ENCODE measurements around the gene WDR62. TPM values are rescaled to one million over a fixed set of nuclear protein-coding genes. Genes with fewer than 3 reads are reported as not detected.

The WDR62 gene
- total RNA-seq, 2 donors from 2014 or later = 0.26 to 0.33 TPM

DNA sequence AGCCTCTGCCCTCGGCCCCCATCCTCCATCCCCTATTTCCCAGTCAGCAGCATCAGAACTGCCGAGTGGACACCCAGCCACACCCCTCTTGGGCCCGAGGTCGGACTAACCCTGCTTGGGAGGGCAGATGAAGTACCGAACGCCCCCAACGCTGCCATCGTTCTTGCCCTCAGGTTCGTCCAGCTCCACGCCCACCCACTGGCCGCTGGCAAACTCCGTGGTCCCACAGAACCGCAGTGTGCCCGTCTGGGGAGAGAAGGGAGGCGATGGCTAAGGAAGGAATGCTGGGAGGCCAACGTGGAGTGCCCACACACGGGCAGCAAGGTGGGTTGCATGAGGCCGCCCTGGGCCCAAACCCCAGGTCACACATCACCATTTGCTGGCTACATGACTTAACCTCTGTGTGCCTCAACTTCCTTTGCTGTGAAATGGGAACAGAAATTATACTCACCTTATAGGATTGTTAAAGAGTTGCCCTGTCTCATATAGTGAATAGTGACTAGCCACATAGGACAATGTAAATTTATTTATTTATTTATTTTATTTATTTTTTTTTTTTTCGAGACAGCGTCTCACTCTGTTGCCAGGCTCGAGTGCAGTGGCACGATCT is 35.5 kb upstream of the WDR62 start:
- 86 to 94% methylated on average over 20 to 22 of the region's 22 CpGs for WGBS, 2 donors

DNA sequence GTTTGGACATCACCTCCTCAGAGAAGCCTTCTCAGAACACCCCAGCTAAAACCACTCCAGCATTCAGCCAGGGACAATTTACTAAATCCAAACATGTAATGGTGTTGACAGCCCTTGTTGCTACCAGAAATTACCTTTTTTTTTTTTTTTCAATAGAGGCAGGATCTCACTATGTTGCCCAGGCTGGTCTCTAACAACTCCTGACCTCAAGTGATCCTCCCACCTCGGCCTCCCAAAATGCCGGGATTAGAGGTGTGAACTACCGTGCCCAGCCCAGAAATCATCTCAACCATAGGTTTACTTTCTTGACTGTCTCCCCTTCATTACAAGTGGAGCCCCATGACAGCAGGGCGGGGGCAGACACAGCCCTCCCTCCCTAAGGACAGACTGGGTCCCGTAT is 31.3 kb upstream of the WDR62 start:
- intact Hi-C loops (cut with DNase I) = no loop called here
- H3K27ac ChIP-seq = no peak overlapping the region
- no peaks in the 10 kb centered on the region for H3K9me3 ChIP-seq
- WGBS, 2 donors = 91 to 98% methylated on average over 4 to 5 of the region's 5 CpGs
- TF ChIP-seq, protein P1, sequence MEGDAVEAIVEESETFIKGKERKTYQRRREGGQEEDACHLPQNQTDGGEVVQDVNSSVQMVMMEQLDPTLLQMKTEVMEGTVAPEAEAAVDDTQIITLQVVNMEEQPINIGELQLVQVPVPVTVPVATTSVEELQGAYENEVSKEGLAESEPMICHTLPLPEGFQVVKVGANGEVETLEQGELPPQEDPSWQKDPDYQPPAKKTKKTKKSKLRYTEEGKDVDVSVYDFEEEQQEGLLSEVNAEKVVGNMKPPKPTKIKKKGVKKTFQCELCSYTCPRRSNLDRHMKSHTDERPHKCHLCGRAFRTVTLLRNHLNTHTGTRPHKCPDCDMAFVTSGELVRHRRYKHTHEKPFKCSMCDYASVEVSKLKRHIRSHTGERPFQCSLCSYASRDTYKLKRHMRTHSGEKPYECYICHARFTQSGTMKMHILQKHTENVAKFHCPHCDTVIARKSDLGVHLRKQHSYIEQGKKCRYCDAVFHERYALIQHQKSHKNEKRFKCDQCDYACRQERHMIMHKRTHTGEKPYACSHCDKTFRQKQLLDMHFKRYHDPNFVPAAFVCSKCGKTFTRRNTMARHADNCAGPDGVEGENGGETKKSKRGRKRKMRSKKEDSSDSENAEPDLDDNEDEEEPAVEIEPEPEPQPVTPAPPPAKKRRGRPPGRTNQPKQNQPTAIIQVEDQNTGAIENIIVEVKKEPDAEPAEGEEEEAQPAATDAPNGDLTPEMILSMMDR (IDR thresholded peaks at IDR 0.05) = no peak
- TF ChIP-seq POLR2A (IDR thresholded peaks at IDR 0.05) = no peak
- no peak overlapping the region for H3K4me3 ChIP-seq
- no peaks in the 10 kb centered on the region for H3K36me3 ChIP-seq (replicated peaks in 1 of 2; ENCODE audit: insufficient read depth in 1 of 2, low read depth in 2 of 2)
- no peaks in the 10 kb centered on the region for H3K4me1 ChIP-seq
- DNase-seq (no peak), ATAC-seq (no peak)
- H3K27me3 ChIP-seq = no peaks in the 10 kb centered on the region

More for the DNA sequence above, 35.5 kb upstream of the WDR62 start:
- intact Hi-C loops (cut with DNase I) = no loop called here
- Histone ChIP-seq H3K27ac (no peak overlapping the region), H3K4me1 (peaks cover 4% of the 10 kb centered on the region), H3K4me3 (no peak overlapping the region), H3K27me3 (no peaks in the 10 kb centered on the region), H3K36me3 (replicated peaks in 1 of 2; ENCODE audit: insufficient read depth in 1 of 2, low read depth in 2 of 2) (no peaks in the 10 kb centered on the region), H3K9me3 (no peaks in the 10 kb centered on the region)
- no peak for ATAC-seq
- DNase-seq = no peak
- TF ChIP-seq, protein P1 (IDR thresholded peaks at IDR 0.05) = no peak
- no peak for TF ChIP-seq POLR2A (IDR thresholded peaks at IDR 0.05)

DNA sequence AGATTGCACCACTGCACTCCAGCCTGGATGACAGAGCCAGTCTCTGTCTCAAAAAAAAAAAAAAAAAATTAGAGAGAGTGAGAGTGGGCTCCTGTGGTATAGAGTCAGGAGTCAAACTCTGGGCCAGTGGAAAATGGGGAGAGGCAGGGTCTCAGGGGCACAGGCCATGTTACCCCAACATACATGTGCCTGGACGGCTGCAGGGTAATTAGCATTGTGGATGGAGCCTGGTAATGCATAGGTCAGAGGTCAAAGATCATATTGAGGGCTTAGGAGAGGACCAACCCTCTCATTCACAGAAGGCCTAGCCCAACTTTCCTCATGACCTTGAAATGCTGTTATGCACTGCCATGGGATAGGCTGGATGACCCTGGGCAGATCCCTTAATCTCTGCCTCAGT is 29.2 kb upstream of the WDR62 start:
- ATAC-seq (no peak), DNase-seq (no peak)
- H3K9me3 ChIP-seq = no peaks in the 10 kb centered on the region
- H3K27ac ChIP-seq = no peak overlapping the region
- no peak overlapping the region for H3K4me3 ChIP-seq
- no peaks in the 10 kb centered on the region for H3K36me3 ChIP-seq (replicated peaks in 1 of 2; ENCODE audit: insufficient read depth in 1 of 2, low read depth in 2 of 2)
- no peak for TF ChIP-seq POLR2A (IDR thresholded peaks at IDR 0.05)
- no peaks in the 10 kb centered on the region for H3K27me3 ChIP-seq
- 80 to 83% methylated on average over 1 of the region's 1 CpG for WGBS, 2 donors
- no peaks in the 10 kb centered on the region for H3K4me1 ChIP-seq
- intact Hi-C loops (cut with DNase I) = no loop called here

DNA sequence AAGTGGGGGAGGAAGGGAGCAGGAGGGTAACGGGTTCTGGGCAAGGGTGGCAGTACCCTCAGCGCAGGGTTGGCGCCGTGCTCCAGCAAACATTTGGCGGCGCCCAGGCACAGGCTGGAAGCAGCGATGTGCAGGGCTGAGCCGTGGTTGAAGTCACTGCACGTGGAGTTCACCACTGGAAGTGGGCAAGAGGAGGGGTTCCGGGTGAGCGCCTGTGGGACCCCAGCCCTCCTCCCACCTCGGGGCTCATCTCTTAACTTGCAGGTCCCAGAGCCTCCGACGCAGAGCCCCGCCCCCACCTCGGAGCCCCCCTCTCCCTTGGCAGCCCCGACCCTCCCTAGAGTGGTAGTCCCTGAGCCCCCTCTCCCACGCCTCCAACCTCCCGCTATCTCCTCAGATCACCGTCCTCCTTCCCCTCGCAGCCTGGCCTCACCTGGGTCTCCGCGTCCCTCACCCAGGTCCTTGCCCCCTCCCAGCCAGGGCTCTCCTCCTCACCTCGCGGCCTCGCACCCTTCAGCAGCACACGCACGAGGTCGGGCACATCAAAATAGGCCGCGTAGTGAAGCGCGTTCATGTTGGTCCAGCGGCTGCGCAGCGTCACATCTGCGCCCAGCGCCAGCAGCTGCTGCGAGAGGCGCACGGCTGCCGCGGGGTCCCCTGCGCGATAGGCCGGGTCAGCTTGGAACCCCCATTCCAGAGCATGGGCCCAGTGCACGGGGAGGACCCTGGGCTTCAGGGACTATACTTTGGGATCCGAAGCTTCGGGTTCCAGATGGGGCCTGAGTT is 28.4 kb upstream of the WDR62 start:
- H3K27me3 ChIP-seq = no peaks in the 10 kb centered on the region
- H3K9me3 ChIP-seq = no peaks in the 10 kb centered on the region
- ATAC-seq (no peak), DNase-seq (no peak)
- H3K4me3 ChIP-seq = no peak overlapping the region
- intact Hi-C loops (cut with DNase I) = no loop called here
- 93 to 97% methylated on average over 25 to 49 of the region's 49 CpGs for WGBS, 2 donors
- H3K4me1 ChIP-seq = no peaks in the 10 kb centered on the region
- TF ChIP-seq, protein P1 (IDR thresholded peaks at IDR 0.05) = no peak
- TF ChIP-seq POLR2A (IDR thresholded peaks at IDR 0.05) = no peak
- H3K27ac ChIP-seq = no peak overlapping the region
- H3K36me3 ChIP-seq (replicated peaks in 1 of 2; ENCODE audit: insufficient read depth in 1 of 2, low read depth in 2 of 2) = no peaks in the 10 kb centered on the region

DNA sequence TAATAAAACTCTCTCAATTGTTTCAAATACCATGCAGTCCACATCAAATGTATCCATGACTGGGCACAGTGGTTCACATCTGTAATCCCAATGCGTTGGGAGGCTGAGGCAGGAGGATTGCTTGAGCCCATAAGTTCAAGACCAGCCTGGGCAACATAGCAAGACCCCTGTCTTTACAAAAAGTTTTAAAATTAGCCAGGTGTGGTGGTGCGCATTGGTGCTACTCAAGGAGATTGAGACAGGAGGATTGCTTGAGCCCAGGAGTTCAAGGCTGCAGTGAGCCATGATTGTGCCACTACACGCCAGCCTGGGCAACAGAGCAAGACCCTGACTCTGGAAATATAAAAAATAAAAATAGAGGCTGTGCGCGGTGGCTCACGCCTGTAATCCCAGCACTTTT is 27.0 kb upstream of the WDR62 start:
- TF ChIP-seq POLR2A (IDR thresholded peaks at IDR 0.05) = no peak
- TF ChIP-seq, protein P1 (IDR thresholded peaks at IDR 0.05) = no peak
- ATAC-seq = no peak
- H3K27ac ChIP-seq = no peak overlapping the region
- 86 to 89% methylated on average over 6 of the region's 6 CpGs for WGBS, 2 donors
- intact Hi-C loops (cut with DNase I) = no loop called here
- peaks cover 5% of the 10 kb centered on the region for H3K4me1 ChIP-seq
- DNase-seq = no peak
- no peaks in the 10 kb centered on the region for H3K9me3 ChIP-seq
- H3K4me3 ChIP-seq = no peak overlapping the region
- no peaks in the 10 kb centered on the region for H3K36me3 ChIP-seq (replicated peaks in 1 of 2; ENCODE audit: insufficient read depth in 1 of 2, low read depth in 2 of 2)
- peaks cover 0 to 3% of the 10 kb centered on the region in 2 donors for H3K27me3 ChIP-seq
